DND-41 (cell line): Measurements from ENCODE around the gene DDX5.

Source experiments
- EZH2 ChIP-seq: IDR thresholded peaks from 3 replicates; pipeline ENCODE4 v1.6.1; 2012; ENCODE audit warnings: borderline replicate concordance, low read depth, mild to moderate bottlenecking, moderate library complexity, low read length, inconsistent platforms; ENCODE audit not compliant: severe bottlenecking
- TF ChIP-seq, protein P1 (sequence below): IDR thresholded peaks from 2 replicates; pipeline ENCODE4 v1.5.1; 2012; ENCODE audit warnings: borderline replicate concordance, low read length, moderate library complexity, mild to moderate bottlenecking; ENCODE audit not compliant: poor library complexity, severe bottlenecking; ENCODE audit errors: extremely low read depth

DNA sequence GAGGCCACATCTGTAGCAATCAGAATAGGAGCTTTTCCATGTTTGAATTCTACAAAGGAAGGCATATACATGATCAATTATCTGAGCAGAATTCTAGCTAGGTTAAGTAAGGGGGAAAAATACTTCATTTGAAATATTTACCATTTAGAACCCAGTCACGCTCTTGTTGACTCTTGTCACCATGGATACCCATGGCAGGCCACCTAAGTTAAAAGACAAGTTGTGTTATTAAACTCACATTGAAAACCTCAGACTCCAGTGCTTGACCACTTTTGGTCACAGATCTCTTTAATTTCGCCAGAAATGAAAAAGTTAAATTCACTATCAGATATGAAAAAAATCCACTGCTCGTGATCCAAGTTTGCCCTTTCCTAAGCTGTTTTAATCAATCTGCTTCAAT lies 4.1 kb downstream of the DDX5 start:
- TF ChIP-seq, protein P1, sequence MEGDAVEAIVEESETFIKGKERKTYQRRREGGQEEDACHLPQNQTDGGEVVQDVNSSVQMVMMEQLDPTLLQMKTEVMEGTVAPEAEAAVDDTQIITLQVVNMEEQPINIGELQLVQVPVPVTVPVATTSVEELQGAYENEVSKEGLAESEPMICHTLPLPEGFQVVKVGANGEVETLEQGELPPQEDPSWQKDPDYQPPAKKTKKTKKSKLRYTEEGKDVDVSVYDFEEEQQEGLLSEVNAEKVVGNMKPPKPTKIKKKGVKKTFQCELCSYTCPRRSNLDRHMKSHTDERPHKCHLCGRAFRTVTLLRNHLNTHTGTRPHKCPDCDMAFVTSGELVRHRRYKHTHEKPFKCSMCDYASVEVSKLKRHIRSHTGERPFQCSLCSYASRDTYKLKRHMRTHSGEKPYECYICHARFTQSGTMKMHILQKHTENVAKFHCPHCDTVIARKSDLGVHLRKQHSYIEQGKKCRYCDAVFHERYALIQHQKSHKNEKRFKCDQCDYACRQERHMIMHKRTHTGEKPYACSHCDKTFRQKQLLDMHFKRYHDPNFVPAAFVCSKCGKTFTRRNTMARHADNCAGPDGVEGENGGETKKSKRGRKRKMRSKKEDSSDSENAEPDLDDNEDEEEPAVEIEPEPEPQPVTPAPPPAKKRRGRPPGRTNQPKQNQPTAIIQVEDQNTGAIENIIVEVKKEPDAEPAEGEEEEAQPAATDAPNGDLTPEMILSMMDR, result no peak
- no peak for TF ChIP-seq EZH2
